ENCODE data around the gene DPP4.
"Not testable (repeated sequence)": the region's sequence is repeated elsewhere in the genome, so short reads cannot be mapped to it uniquely, and the experiment has no call there.

Gene DPP4

GRCh38 chr2:161983331-161983651 is 90.7 kb downstream of the DPP4 start:
- no peak for DNase-seq

GRCh38 chr2:161982548-161983330 is 91.3 kb downstream of the DPP4 start:
- no peak for DNase-seq

GRCh38 chr2:161981679-161982250 is 92.2 kb downstream of the DPP4 start:
- no peak for DNase-seq

GRCh38 chr2:161980976-161981375 is 93.0 kb downstream of the DPP4 start:
- DNase-seq, result no peak

GRCh38 chr2:161979490-161979889 is 94.5 kb downstream of the DPP4 start:
- no peak for DNase-seq

- DNase-seq, result not testable (repeated sequence)
Observed at GRCh38 chr2:161977926-161978325, 96.1 kb downstream of the DPP4 start.

- no peak for DNase-seq
Observed at GRCh38 chr2:161976917-161977316, 97.1 kb downstream of the DPP4 start.

- DNase-seq, result no peak
Observed at GRCh38 chr2:161976295-161976694, 97.7 kb downstream of the DPP4 start.

GRCh38 chr2:161975813-161976160 is 98.2 kb downstream of the DPP4 start:
- no peak for DNase-seq

- no peak for DNase-seq
Observed at GRCh38 chr2:161975062-161975812, 98.8 kb downstream of the DPP4 start.

GRCh38 chr2:161974461-161974860 is 99.6 kb downstream of the DPP4 start:
- no peak for DNase-seq

GRCh38 chr2:161972866-161973265 is 101.1 kb downstream of the DPP4 start:
- DNase-seq, result no peak

- no peak for DNase-seq
Observed at GRCh38 chr2:161972232-161972631, 101.8 kb downstream of the DPP4 start.

- DNase-seq, result no peak
Observed at GRCh38 chr2:161971551-161971950, 102.5 kb downstream of the DPP4 start.

- DNase-seq, result no peak
Observed at GRCh38 chr2:161969159-161969558, 104.9 kb downstream of the DPP4 start.

GRCh38 chr2:161965994-161966393 is 108.0 kb downstream of the DPP4 start:
- no peak for DNase-seq

GRCh38 chr2:161964160-161964559 is 109.9 kb downstream of the DPP4 start:
- DNase-seq, result no peak

GRCh38 chr2:161962160-161962559 is 111.9 kb downstream of the DPP4 start:
- DNase-seq, result no peak

- no peak for DNase-seq
Observed at GRCh38 chr2:161961061-161961460, 113.0 kb downstream of the DPP4 start.

GRCh38 chr2:161956738-161957137 is 117.3 kb downstream of the DPP4 start:
- DNase-seq, result no peak

GRCh38 chr2:161955211-161955610 is 118.8 kb downstream of the DPP4 start:
- no peak for DNase-seq

GRCh38 chr2:161954103-161954502 is 119.9 kb downstream of the DPP4 start:
- DNase-seq, result no peak

GRCh38 chr2:161953367-161953766 is 120.6 kb downstream of the DPP4 start:
- not testable (repeated sequence) for DNase-seq

- no peak for DNase-seq
Observed at GRCh38 chr2:161952783-161953191, 121.2 kb downstream of the DPP4 start.

Measured in SW 1271 (cell line).